GM19467 (cell line): Measurements from ENCODE around the gene RAPGEF2.
"Not testable (repeated sequence)": the region's sequence is repeated elsewhere in the genome, so short reads cannot be mapped to it uniquely, and the experiment has no call there.

Experiments
- ATAC-seq: cut with Tn5 transposase; IDR thresholded peaks from one replicate; pipeline ENCODE4 v1.9.1; 2021; ENCODE audit warnings: mild to moderate bottlenecking, moderate library complexity; ENCODE audit not compliant: unreplicated experiment

RAPGEF2 gene

GRCh38 chr4:159098482-159099127, 4.3 kb upstream of the RAPGEF2 start:
- ATAC-seq: no peak

GRCh38 chr4:159101988-159102621, 774 bp upstream of the RAPGEF2 start:
- no peak for ATAC-seq

- peak; percentile 22 for ATAC-seq
Measured at GRCh38 chr4:159103384-159103990, 608 bp downstream of the RAPGEF2 start.

GRCh38 chr4:159104694-159105414, 2.0 kb downstream of the RAPGEF2 start:
- ATAC-seq: no peak

- ATAC-seq: no peak
Measured at GRCh38 chr4:159105761-159106243, 2.9 kb downstream of the RAPGEF2 start.

GRCh38 chr4:159106636-159107035, 3.8 kb downstream of the RAPGEF2 start:
- ATAC-seq: no peak

- ATAC-seq: no peak
Measured at GRCh38 chr4:159107203-159107925, 4.5 kb downstream of the RAPGEF2 start.

- ATAC-seq: no peak
Measured at GRCh38 chr4:159108124-159108523, 5.2 kb downstream of the RAPGEF2 start.

- ATAC-seq: no peak
Measured at GRCh38 chr4:159110961-159111360, 8.1 kb downstream of the RAPGEF2 start.

- no peak for ATAC-seq
Measured at GRCh38 chr4:159111416-159111815, 8.5 kb downstream of the RAPGEF2 start.

GRCh38 chr4:159113366-159113765, 10.5 kb downstream of the RAPGEF2 start:
- not testable (repeated sequence) for ATAC-seq

- not testable (repeated sequence) for ATAC-seq
Measured at GRCh38 chr4:159116098-159116497, 13.2 kb downstream of the RAPGEF2 start.

GRCh38 chr4:159116693-159117092, 13.8 kb downstream of the RAPGEF2 start:
- not testable (repeated sequence) for ATAC-seq

GRCh38 chr4:159117564-159117963, 14.7 kb downstream of the RAPGEF2 start:
- ATAC-seq: no peak

GRCh38 chr4:159117968-159118367, 15.1 kb downstream of the RAPGEF2 start:
- no peak for ATAC-seq

- ATAC-seq: no peak
Measured at GRCh38 chr4:159121371-159121770, 18.5 kb downstream of the RAPGEF2 start.

- ATAC-seq: no peak
Measured at GRCh38 chr4:159126716-159127115, 23.8 kb downstream of the RAPGEF2 start.

- no peak for ATAC-seq
Measured at GRCh38 chr4:159127745-159128518, 25.1 kb downstream of the RAPGEF2 start.

- ATAC-seq: no peak
Measured at GRCh38 chr4:159129814-159130550, 27.1 kb downstream of the RAPGEF2 start.
